Immature natural killer cell (primary cell): ENCODE results near the gene NOS1AP. TPM values are rescaled to one million over a fixed set of nuclear protein-coding genes. Genes with fewer than 3 reads are reported as not detected.
"Not testable (repeated sequence)": the region's sequence is repeated elsewhere in the genome, so short reads cannot be mapped to it uniquely, and the experiment has no call there.

Experiments
- DNase-seq, 3 donors: peaks; one replicate each; pipeline ENCODE4 v3.0.0; 2022; ENCODE audit warnings: mixed read lengths in 1 of 3
- H3K27ac Mint-ChIP-seq, 6 donors: one replicate each; pipeline ENCODE4 v1.8.0; 2020; ENCODE audit warnings: mixed read lengths in 6 of 6, mild to moderate bottlenecking in 5 of 6, inconsistent platforms in 4 of 6, moderate library complexity in 3 of 6
- H3K27me3 Mint-ChIP-seq, 3 donors: one replicate each; pipeline ENCODE4 v1.8.0; 2020 to 2021; ENCODE audit warnings: low read depth in 3 of 3, mild to moderate bottlenecking in 3 of 3, mixed read lengths in 3 of 3, moderate library complexity in 3 of 3, inconsistent platforms in 1 of 3
- H3K36me3 Mint-ChIP-seq, 3 donors: one replicate each; pipeline ENCODE4 v1.8.0; 2020; ENCODE audit warnings: mixed read lengths in 3 of 3, inconsistent platforms in 2 of 3, mild to moderate bottlenecking in 2 of 3
- H3K4me1 Mint-ChIP-seq, 2 donors: one replicate each; pipeline ENCODE4 v1.8.0; 2020; ENCODE audit warnings: inconsistent platforms in 2 of 2, mild to moderate bottlenecking in 2 of 2, mixed read lengths in 2 of 2, moderate library complexity in 1 of 2
- H3K4me3 Mint-ChIP-seq, 5 donors: one replicate each; pipeline ENCODE4 v1.8.0; 2020; ENCODE audit warnings: mild to moderate bottlenecking in 5 of 5, mixed read lengths in 5 of 5, inconsistent platforms in 3 of 5, moderate library complexity in 3 of 5
- H3K9me3 Mint-ChIP-seq, 6 donors: one replicate each; pipeline ENCODE4 v1.8.0; 2020; ENCODE audit warnings: mild to moderate bottlenecking in 6 of 6, mixed read lengths in 6 of 6, inconsistent platforms in 4 of 6, moderate library complexity in 3 of 6
- polyA plus RNA-seq, 3 donors: library from polyadenylated mRNA; unstranded; fragments of 300-500 nt; fragmentation: Illumina TruSeq; gene quantifications; one replicate each; pipeline ENCODE4 v1.2.3, GENCODE V29; 2021

NOS1AP gene
- polyA plus RNA-seq, 3 donors from 2014 or later: not detected

GRCh38 chr1:162067466-162067865 lies 2.0 kb upstream of the NOS1AP start:
- Mint-ChIP-seq H3K36me3 (no peaks in the 10 kb centered on the region), H3K4me3 (no peak overlapping the region), H3K9me3 (no peaks in the 10 kb centered on the region), H3K27me3 (peaks cover 9 to 26% (median 12%) of the 10 kb centered on the region in 3 donors), H3K27ac (no peak overlapping the region), H3K4me1 (peaks cover 8 to 17% of the 10 kb centered on the region in 2 donors)
- no peak for DNase-seq

GRCh38 chr1:162068301-162068700 lies 1.2 kb upstream of the NOS1AP start:
- no peaks in the 10 kb centered on the region for H3K36me3 Mint-ChIP-seq
- H3K27ac Mint-ChIP-seq: no peak overlapping the region
- peak overlapping the region in 4 of 5 donors; percentile 75 to 81 (median 78) for H3K4me3 Mint-ChIP-seq
- DNase-seq: no peak
- H3K9me3 Mint-ChIP-seq: no peaks in the 10 kb centered on the region
- peaks cover 8 to 17% of the 10 kb centered on the region in 2 donors for H3K4me1 Mint-ChIP-seq
- H3K27me3 Mint-ChIP-seq: peaks cover 9 to 31% (median 13%) of the 10 kb centered on the region in 3 donors

- Mint-ChIP-seq H3K36me3 (no peaks in the 10 kb centered on the region), H3K4me3 (peak overlapping the region; percentile 75 to 82 (median 79)), H3K9me3 (no peaks in the 10 kb centered on the region), H3K27ac (no peak overlapping the region), H3K4me1 (peaks cover 8 to 17% of the 10 kb centered on the region in 2 donors), H3K27me3 (peaks cover 9 to 19% (median 12%) of the 10 kb centered on the region in 3 donors)
- peak in 1 of 3 donors; percentile 1 for DNase-seq
Observed at GRCh38 chr1:162070094-162070748, 730 bp downstream of the NOS1AP start.

- H3K4me3 Mint-ChIP-seq: peak overlapping the region; percentile 75 to 82 (median 79)
- no peaks in the 10 kb centered on the region for H3K9me3 Mint-ChIP-seq
- H3K36me3 Mint-ChIP-seq: no peaks in the 10 kb centered on the region
- DNase-seq: no peak
- peaks cover 8 to 17% (median 9%) of the 10 kb centered on the region in 3 donors for H3K27me3 Mint-ChIP-seq
- H3K27ac Mint-ChIP-seq: no peak overlapping the region
- H3K4me1 Mint-ChIP-seq: peaks cover 8 to 17% of the 10 kb centered on the region in 2 donors
Observed at GRCh38 chr1:162070825-162071224, 1.3 kb downstream of the NOS1AP start.

- Mint-ChIP-seq H3K9me3 (no peaks in the 10 kb centered on the region), H3K27ac (no peak overlapping the region), H3K27me3 (peaks cover 9 to 23% (median 10%) of the 10 kb centered on the region in 3 donors), H3K4me1 (peaks cover 8 to 17% of the 10 kb centered on the region in 2 donors), H3K36me3 (no peaks in the 10 kb centered on the region), H3K4me3 (no peak overlapping the region)
- no peak for DNase-seq
Observed at GRCh38 chr1:162072740-162073139, 3.2 kb downstream of the NOS1AP start.

- no peak overlapping the region for H3K27ac Mint-ChIP-seq
- H3K9me3 Mint-ChIP-seq: no peaks in the 10 kb centered on the region
- H3K4me3 Mint-ChIP-seq: no peak overlapping the region
- peaks cover 4 to 26% (median 13%) of the 10 kb centered on the region in 3 donors for H3K27me3 Mint-ChIP-seq
- no peak for DNase-seq
- H3K4me1 Mint-ChIP-seq: peaks cover 6 to 13% of the 10 kb centered on the region in 2 donors
- no peaks in the 10 kb centered on the region for H3K36me3 Mint-ChIP-seq
Observed at GRCh38 chr1:162074276-162075005, 5.0 kb downstream of the NOS1AP start.

GRCh38 chr1:162075862-162076261 lies 6.4 kb downstream of the NOS1AP start:
- Mint-ChIP-seq H3K27ac (no peak overlapping the region), H3K9me3 (no peaks in the 10 kb centered on the region), H3K4me3 (no peak overlapping the region), H3K27me3 (peaks cover 0 to 26% (median 13%) of the 10 kb centered on the region in 3 donors), H3K4me1 (peaks cover 3 to 6% of the 10 kb centered on the region in 2 donors), H3K36me3 (no peaks in the 10 kb centered on the region)
- no peak for DNase-seq

GRCh38 chr1:162077648-162078299 lies 8.3 kb downstream of the NOS1AP start:
- Mint-ChIP-seq H3K27ac (no peak overlapping the region), H3K4me3 (no peak overlapping the region), H3K9me3 (no peaks in the 10 kb centered on the region), H3K4me1 (no peaks in the 10 kb centered on the region), H3K27me3 (peaks cover 0 to 27% (median 8%) of the 10 kb centered on the region in 3 donors), H3K36me3 (no peaks in the 10 kb centered on the region)
- DNase-seq: no peak

- H3K27me3 Mint-ChIP-seq: peaks cover under 1 to 24% (median 8%) of the 10 kb centered on the region in 3 donors
Observed at GRCh38 chr1:162079030-162079429, 9.5 kb downstream of the NOS1AP start.

GRCh38 chr1:162080472-162081015 lies 11.1 kb downstream of the NOS1AP start:
- H3K9me3 Mint-ChIP-seq: peaks cover 0 to 5% (median 0%) of the 10 kb centered on the region in 6 donors
- peaks cover 4 to 26% (median 8%) of the 10 kb centered on the region in 3 donors for H3K27me3 Mint-ChIP-seq
- H3K4me1 Mint-ChIP-seq: no peaks in the 10 kb centered on the region
- H3K27ac Mint-ChIP-seq: no peak overlapping the region
- DNase-seq: no peak
- H3K36me3 Mint-ChIP-seq: peaks cover 0 to 3% (median 0%) of the 10 kb centered on the region in 3 donors
- no peak overlapping the region for H3K4me3 Mint-ChIP-seq

More at GRCh38 chr1:162079030-162079429, 9.5 kb downstream of the NOS1AP start:
- Mint-ChIP-seq H3K9me3 (peaks cover 0 to 3% (median 0%) of the 10 kb centered on the region in 6 donors), H3K27ac (no peak overlapping the region), H3K4me1 (no peaks in the 10 kb centered on the region), H3K36me3 (peaks cover 0 to 2% (median 0%) of the 10 kb centered on the region in 3 donors), H3K4me3 (no peak overlapping the region)
- no peak for DNase-seq

- no peak for DNase-seq
- Mint-ChIP-seq H3K9me3 (peaks cover 0 to 5% (median 0%) of the 10 kb centered on the region in 6 donors), H3K4me3 (no peak overlapping the region), H3K27me3 (peaks cover 4 to 20% (median 8%) of the 10 kb centered on the region in 3 donors), H3K36me3 (peaks cover 0 to 3% (median 0%) of the 10 kb centered on the region in 3 donors), H3K27ac (no peak overlapping the region), H3K4me1 (no peaks in the 10 kb centered on the region)
Observed at GRCh38 chr1:162081316-162081715, 11.8 kb downstream of the NOS1AP start.

GRCh38 chr1:162082080-162082479 lies 12.6 kb downstream of the NOS1AP start:
- peaks cover 4 to 17% (median 8%) of the 10 kb centered on the region in 3 donors for H3K27me3 Mint-ChIP-seq
- H3K9me3 Mint-ChIP-seq, H3K27ac Mint-ChIP-seq, H3K4me3 Mint-ChIP-seq, H3K4me1 Mint-ChIP-seq, DNase-seq, H3K36me3 Mint-ChIP-seq: not testable (repeated sequence)

GRCh38 chr1:162083273-162083672 lies 13.8 kb downstream of the NOS1AP start:
- Mint-ChIP-seq H3K4me1 (no peaks in the 10 kb centered on the region), H3K9me3 (peaks cover 0 to 5% (median 0%) of the 10 kb centered on the region in 6 donors), H3K27ac (no peak overlapping the region), H3K27me3 (peaks cover 4 to 15% (median 6%) of the 10 kb centered on the region in 3 donors), H3K36me3 (peaks cover 0 to 3% (median 0%) of the 10 kb centered on the region in 3 donors), H3K4me3 (no peak overlapping the region)
- no peak for DNase-seq
